Measurements from ENCODE around the gene RNF166.

Gene RNF166

DNA sequence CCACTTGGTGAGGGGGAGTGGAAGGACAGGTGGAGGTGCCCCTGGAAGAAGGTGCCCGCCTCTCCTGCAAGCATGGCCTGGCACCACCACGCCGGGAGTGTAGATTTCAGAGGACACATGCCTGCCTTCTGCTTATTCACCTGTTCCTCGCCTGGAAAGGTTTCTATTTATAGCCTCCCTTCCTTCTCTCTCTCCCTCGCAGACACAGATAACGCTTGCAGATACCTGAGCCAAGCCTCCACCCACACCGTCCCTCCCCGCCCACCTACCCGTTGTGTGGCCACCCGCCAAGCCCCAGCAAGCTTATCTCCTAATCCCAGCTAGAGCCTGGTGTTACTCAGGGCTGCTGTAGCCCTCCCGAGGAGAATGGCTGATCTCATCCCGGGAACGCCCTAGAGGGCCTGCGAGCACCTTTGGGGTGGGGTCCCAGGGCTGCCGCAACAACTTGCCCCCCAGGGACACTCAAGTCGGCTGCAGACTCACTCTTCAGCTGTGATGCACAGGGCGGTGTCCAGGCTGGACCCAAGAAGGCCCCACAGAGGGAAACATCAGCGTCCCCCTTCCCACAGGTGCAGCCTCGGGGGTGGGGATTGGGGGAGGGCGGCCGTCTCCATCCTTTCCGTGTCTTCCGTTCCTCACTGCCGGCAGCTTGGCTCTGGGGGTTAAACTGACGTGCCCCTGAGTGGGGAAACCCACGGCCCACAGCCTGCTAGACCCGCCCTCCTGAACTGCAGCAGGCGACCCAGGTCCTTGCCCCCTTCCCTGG is 18.0 kb downstream of the RNF166 start:
- Histone ChIP-seq H3K27me3 (replicated peaks; ENCODE audit: control insufficient read depth, insufficient read depth, low read length) (peaks cover 1% of the 10 kb centered on the region; the same call in 1 of the 2 replicates), H3K4me3 (replicated peaks; ENCODE audit: low read depth, low read length) (no peak overlapping the region), H3K36me3 (ENCODE audit: control insufficient read depth, insufficient read depth, low read length) (no peaks in the 10 kb centered on the region)
- TF ChIP-seq, protein P1, sequence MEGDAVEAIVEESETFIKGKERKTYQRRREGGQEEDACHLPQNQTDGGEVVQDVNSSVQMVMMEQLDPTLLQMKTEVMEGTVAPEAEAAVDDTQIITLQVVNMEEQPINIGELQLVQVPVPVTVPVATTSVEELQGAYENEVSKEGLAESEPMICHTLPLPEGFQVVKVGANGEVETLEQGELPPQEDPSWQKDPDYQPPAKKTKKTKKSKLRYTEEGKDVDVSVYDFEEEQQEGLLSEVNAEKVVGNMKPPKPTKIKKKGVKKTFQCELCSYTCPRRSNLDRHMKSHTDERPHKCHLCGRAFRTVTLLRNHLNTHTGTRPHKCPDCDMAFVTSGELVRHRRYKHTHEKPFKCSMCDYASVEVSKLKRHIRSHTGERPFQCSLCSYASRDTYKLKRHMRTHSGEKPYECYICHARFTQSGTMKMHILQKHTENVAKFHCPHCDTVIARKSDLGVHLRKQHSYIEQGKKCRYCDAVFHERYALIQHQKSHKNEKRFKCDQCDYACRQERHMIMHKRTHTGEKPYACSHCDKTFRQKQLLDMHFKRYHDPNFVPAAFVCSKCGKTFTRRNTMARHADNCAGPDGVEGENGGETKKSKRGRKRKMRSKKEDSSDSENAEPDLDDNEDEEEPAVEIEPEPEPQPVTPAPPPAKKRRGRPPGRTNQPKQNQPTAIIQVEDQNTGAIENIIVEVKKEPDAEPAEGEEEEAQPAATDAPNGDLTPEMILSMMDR (IDR thresholded peaks at IDR 0.05; ENCODE audit: insufficient read depth, low read length, poor library complexity, severe bottlenecking), result no peak
- DNase-seq (ENCODE audit: extremely low read depth, insufficient read length), result no peak

DNA sequence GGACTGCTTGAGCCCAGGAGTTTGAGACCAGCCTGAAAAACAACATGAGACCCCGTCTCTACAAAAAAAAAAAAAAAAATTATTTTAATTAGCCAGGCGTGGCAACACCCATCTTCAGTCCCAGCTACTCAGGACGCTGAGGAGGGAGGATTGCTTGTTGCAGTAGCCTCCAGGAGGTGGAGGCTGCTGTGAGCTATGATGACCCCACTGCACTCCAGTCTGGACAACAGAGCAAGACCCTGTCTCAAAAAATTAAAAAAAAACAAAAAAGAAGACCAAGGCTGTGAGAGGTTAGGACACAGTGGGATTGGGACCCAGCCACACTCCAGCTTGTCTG is 18.6 kb downstream of the RNF166 start:
- no peak overlapping the region for H3K4me3 ChIP-seq (replicated peaks; ENCODE audit: low read depth, low read length)
- TF ChIP-seq, protein P1 (IDR thresholded peaks at IDR 0.05; ENCODE audit: insufficient read depth, low read length, poor library complexity, severe bottlenecking), result no peak
- no peaks in the 10 kb centered on the region for H3K36me3 ChIP-seq (ENCODE audit: control insufficient read depth, insufficient read depth, low read length)
- DNase-seq (ENCODE audit: extremely low read depth, insufficient read length), result no peak
- H3K27me3 ChIP-seq (replicated peaks; ENCODE audit: control insufficient read depth, insufficient read depth, low read length), result peaks cover 1% of the 10 kb centered on the region; the same call in 1 of the 2 replicates

DNA sequence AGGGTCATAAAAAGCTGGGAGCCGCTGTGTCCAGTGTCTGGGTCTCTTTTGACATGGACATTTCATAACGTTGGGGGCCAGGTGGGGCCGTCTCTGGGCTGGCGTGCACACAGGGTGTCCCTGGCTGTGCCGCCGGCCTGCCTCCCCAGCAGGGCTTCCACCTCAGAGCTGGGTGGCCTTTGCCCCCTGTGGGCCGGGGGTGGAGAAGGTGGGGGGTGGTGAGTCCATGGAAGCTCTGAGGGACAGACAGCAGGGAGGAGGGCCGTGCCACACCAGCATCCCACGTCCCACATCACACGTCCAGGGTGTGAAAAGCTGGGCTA is 19.0 kb downstream of the RNF166 start:
- TF ChIP-seq, protein P1 (IDR thresholded peaks at IDR 0.05; ENCODE audit: insufficient read depth, low read length, poor library complexity, severe bottlenecking), result no peak
- H3K36me3 ChIP-seq (ENCODE audit: control insufficient read depth, insufficient read depth, low read length), result no peaks in the 10 kb centered on the region
- no peak for DNase-seq (ENCODE audit: extremely low read depth, insufficient read length)
- H3K4me3 ChIP-seq (replicated peaks; ENCODE audit: low read depth, low read length), result no peak overlapping the region
- peaks cover 1% of the 10 kb centered on the region; the same call in 1 of the 2 replicates for H3K27me3 ChIP-seq (replicated peaks; ENCODE audit: control insufficient read depth, insufficient read depth, low read length)

DNA sequence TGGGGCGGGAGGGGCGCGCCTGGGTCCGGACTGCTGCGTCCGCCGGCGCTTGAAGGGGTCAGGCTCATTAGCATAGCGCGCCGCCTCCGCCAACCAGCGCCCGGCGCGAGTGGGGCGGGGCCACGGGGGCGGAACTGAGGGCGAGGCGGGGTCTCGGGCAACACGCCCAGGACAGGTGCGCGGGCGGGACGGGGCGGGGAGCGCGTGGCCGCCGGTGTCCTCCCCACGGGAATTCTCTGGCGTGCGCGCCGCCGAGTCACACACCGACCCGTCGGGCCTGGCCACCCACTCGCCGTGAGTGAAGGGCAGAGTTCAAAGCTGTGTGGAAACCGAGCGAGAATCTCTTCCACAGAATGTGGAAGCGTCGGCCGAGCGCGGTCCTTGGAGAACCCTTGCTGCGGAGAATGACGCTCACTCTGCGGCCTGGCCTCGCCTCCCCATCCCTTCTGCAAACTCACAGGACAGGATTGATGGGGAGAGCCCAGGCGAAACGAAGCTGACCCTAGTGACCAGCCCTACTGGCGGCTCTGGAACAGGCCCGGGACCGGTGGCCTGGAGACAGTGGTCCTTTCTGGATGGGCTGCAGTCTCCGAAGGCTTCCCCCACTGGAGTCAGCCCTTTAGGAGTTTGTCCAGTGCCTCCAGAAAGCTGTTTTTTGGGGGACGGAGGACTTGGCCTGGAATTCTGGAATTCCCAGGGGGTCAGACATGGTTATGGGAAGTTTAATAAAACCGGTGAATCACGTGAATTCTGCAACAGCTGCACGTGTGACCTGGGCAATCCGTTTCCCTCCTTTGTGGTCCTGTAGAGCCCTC is 19.6 kb downstream of the RNF166 start, which contains the start of gene SNAI3:
SNAI3 (minus strand) TSS at position 69 of the 815 bp plus-strand sequence. CDS start 101 bp downstream, outside the sequence.
- peak; percentile 90 for DNase-seq (ENCODE audit: extremely low read depth, insufficient read length)
- peak within 1 kb of the TSS; percentile 81 for H3K4me3 ChIP-seq (replicated peaks; ENCODE audit: low read depth, low read length)
- no peaks in the 10 kb centered on the region for H3K36me3 ChIP-seq (ENCODE audit: control insufficient read depth, insufficient read depth, low read length)
- TF ChIP-seq, protein P1 (IDR thresholded peaks at IDR 0.05; ENCODE audit: insufficient read depth, low read length, poor library complexity, severe bottlenecking), result no peak
- H3K27me3 ChIP-seq (replicated peaks; ENCODE audit: control insufficient read depth, insufficient read depth, low read length), result peaks cover 1% of the 10 kb centered on the region; the same call in 1 of the 2 replicates

- peak overlapping the region; percentile 81 for H3K4me3 ChIP-seq (replicated peaks; ENCODE audit: low read depth, low read length)
- H3K27me3 ChIP-seq (replicated peaks; ENCODE audit: control insufficient read depth, insufficient read depth, low read length), result peaks cover 1% of the 10 kb centered on the region; the same call in 1 of the 2 replicates
- TF ChIP-seq, protein P1 (IDR thresholded peaks at IDR 0.05; ENCODE audit: insufficient read depth, low read length, poor library complexity, severe bottlenecking), result no peak
- DNase-seq (ENCODE audit: extremely low read depth, insufficient read length), result no peak
- no peaks in the 10 kb centered on the region for H3K36me3 ChIP-seq (ENCODE audit: control insufficient read depth, insufficient read depth, low read length)
These were observed 20.2 kb downstream of the RNF166 start for GRCh38 chr16:88686062-88686438.
